ENCODE measurements around the gene TNNI3. TPM values are rescaled to one million over a fixed set of nuclear protein-coding genes. Genes with fewer than 3 reads are reported as not detected.
"Not testable (repeated sequence)": the region's sequence is repeated elsewhere in the genome, so short reads cannot be mapped to it uniquely, and the experiment has no call there.

Gene TNNI3
- total and polyA plus RNA-seq, 10 of the 15 experiments (the other 5 are each of a cell fraction or from before 2014, with no cell fraction given): not detected

DNA sequence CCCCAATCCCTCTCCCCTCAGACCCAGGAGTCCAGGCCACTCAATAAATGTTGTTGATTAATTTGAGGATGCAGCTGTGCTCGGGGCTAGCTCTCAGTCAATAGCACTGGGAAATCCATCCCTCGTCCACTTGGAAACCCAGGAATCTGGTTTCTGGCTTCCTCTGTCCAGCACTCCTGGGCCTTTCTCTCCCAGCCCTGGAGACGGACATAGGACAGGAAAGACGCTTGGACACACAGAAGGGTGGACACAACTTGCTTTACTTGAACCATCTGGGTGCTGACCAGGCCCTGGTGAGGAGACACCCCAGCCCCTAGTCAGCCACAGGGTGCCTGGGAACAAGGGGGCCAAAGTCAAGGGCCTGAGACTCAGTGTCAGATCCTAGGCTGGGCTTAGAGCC lies 891 bp upstream of the TNNI3 start:
- ChIA-PET POLR2A (no interaction called here), CTCF (interaction anchor here (2.8 kb wide), 1 partner anchor 18 kb away, joined by 23 read pairs; no protein-coding TSS in a partner anchor), SMC1A (ENCODE audit: uncharacterized antibody, unreplicated experiment) (no interaction called here), RAD21 (ENCODE audit: unreplicated experiment) (interaction anchor here (1.0 kb wide), 1 partner anchor 17 kb away, joined by 3 read pairs; no protein-coding TSS in a partner anchor)
- TF ChIP-seq PAX8 (IDR thresholded peaks at IDR 0.05) (no peak), POU2F2 (IDR thresholded peaks at IDR 0.05; ENCODE audit: borderline replicate concordance, low read depth, low read length) (no peak), DPF2 (IDR thresholded peaks at IDR 0.05) (no peak), FOXK2 (IDR thresholded peaks at IDR 0.05) (no peak)
- TF ChIP-seq, protein P1, sequence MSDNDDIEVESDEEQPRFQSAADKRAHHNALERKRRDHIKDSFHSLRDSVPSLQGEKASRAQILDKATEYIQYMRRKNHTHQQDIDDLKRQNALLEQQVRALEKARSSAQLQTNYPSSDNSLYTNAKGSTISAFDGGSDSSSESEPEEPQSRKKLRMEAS (IDR thresholded peaks at IDR 0.05; ENCODE audit: low read depth, low read length): no peak
- intact Hi-C loops (cut with micrococcal nuclease; ENCODE audit: unreplicated experiment): no loop called here
- Histone ChIP-seq H3K9me3 (replicated peaks; ENCODE audit: control insufficient read depth, insufficient read depth, low read length) (no peaks in the 10 kb centered on the region; the same call in 2 of the 3 replicates), H3K36me3 (ENCODE audit: control insufficient read depth in 2 of 2, insufficient read depth in 2 of 2, low read length in 1 of 2) (no peaks in the 10 kb centered on the region), H3K4me1 (ENCODE audit: control insufficient read depth, insufficient read depth, low read length) (no peaks in the 10 kb centered on the region), H3K4me2 (ENCODE audit: control insufficient read depth, insufficient read depth) (no peak overlapping the region), H3K4me3 (no peak overlapping the region), H3K79me2 (ENCODE audit: control insufficient read depth, insufficient read depth, low read length) (no peaks in the 10 kb centered on the region), H2AFZ (ENCODE audit: control insufficient read depth, low read depth, low read length) (no peak overlapping the region), H3K27me3 (replicated peaks in 1 of 2; ENCODE audit: control insufficient read depth in 2 of 2, insufficient read depth in 2 of 2, low read length in 1 of 2) (no peaks in the 10 kb centered on the region; a peak in 1 of 4 replicates), H3K9ac (ENCODE audit: control insufficient read depth, insufficient read depth, low read length) (no peak overlapping the region), H4K20me1 (ENCODE audit: control insufficient read depth, insufficient read depth) (no peaks in the 10 kb centered on the region), H3K27ac (ENCODE audit: control insufficient read depth, insufficient read depth) (no peak overlapping the region)
- no peak for FAIRE-seq
- WGBS (ENCODE audit: insufficient coverage, insufficient replicate concordance, low lambda C conversion rate, missing lambda C conversion rate): 18% methylated on average over 4 of the region's 4 CpGs
- in situ Hi-C loops (cut with MboI): no loop called here
- no TSS peak for BruUV-seq (replicated peaks)
- DNase-seq (ENCODE audit: low read depth, low spot score): no peak
- no peak for ATAC-seq

DNA sequence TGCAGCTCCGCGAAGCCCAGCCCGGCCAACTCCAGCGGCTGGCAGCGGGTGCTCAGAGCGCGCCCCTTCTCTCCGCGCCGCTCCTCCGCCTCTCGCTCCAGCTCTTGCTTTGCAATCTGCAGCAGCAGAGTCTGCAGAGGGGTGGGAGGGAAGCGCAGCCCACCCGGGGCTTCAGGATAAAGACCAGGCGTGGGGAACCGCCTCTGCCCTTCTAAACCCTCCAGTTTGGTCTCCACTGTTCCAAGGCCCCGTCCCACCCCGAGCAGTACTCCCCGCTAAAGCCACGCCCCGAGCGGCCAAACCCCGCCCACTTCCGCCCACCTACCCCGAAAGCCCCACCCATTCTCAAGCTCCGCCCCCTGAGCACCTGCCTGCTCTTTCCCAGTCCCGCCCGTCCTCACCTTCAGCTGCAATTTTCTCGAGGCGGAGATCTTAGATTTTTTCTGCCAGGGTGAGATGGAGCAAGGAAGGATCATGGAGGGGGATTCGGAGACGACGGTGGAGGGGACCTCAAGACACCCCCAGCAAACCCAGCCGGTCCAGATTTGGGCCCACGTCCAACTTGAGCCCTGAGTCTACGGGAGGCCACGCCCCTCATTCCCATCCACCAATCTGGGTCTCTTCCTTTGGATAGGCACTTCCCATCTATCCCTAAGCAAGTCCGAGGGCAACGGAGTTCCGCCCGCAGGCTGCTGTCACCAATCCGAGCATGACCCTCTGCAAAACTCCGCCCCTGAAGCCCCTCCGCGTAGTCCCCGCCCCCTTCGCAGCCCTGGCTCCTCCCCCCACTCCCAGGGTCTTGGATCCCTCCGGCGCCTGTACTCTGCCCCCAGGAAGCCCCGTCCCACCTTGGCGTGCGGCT lies 1.1 kb downstream of the TNNI3 start:
- 30% methylated on average over 51 of the region's 52 CpGs for WGBS (ENCODE audit: insufficient coverage, insufficient replicate concordance, low lambda C conversion rate, missing lambda C conversion rate)
- CTCF ChIA-PET: interaction anchor here (1.0 kb wide), 1 partner anchor 10 kb away, joined by 3 read pairs; the partner anchor contains the start of gene DNAAF3
- no peaks in the 10 kb centered on the region; a peak in 1 of 4 replicates for H3K27me3 ChIP-seq (replicated peaks in 1 of 2; ENCODE audit: control insufficient read depth in 2 of 2, insufficient read depth in 2 of 2, low read length in 1 of 2)
- no peak overlapping the region for H3K4me2 ChIP-seq (ENCODE audit: control insufficient read depth, insufficient read depth)
- DNase-seq (ENCODE audit: low read depth, low spot score) (no peak), FAIRE-seq (no peak), ATAC-seq (peak; percentile 42; the same call in 2 of the 3 replicates)
- H3K4me3 ChIP-seq: no peak overlapping the region
- H3K27ac ChIP-seq (ENCODE audit: control insufficient read depth, insufficient read depth): no peak overlapping the region
- in situ Hi-C loops (cut with MboI): no loop called here
- no peaks in the 10 kb centered on the region for H3K79me2 ChIP-seq (ENCODE audit: control insufficient read depth, insufficient read depth, low read length)
- H3K36me3 ChIP-seq (ENCODE audit: control insufficient read depth in 2 of 2, insufficient read depth in 2 of 2, low read length in 1 of 2): no peaks in the 10 kb centered on the region
- no peaks in the 10 kb centered on the region; the same call in 2 of the 3 replicates for H3K9me3 ChIP-seq (replicated peaks; ENCODE audit: control insufficient read depth, insufficient read depth, low read length)
- RAD21 ChIA-PET (ENCODE audit: unreplicated experiment): no interaction called here
- SMC1A ChIA-PET (ENCODE audit: uncharacterized antibody, unreplicated experiment): no interaction called here
- no peak overlapping the region for H2AFZ ChIP-seq (ENCODE audit: control insufficient read depth, low read depth, low read length)
- TF ChIP-seq TAF1 (IDR thresholded peaks at IDR 0.05; ENCODE audit: borderline replicate concordance, low read depth, low read length) (no peak), MEF2A (IDR thresholded peaks at IDR 0.05; ENCODE audit: insufficient read depth, low read depth, low read length) (no peak), LARP7 (IDR thresholded peaks at IDR 0.05) (no peak), EGR1 (IDR thresholded peaks at IDR 0.05; ENCODE audit: borderline replicate concordance in 1 of 2, low read depth in 2 of 2, low read length in 2 of 2) (peak in 1 of 2 experiments; percentile 37; a peak in 1 of 3 replicates)
- intact Hi-C loops (cut with micrococcal nuclease; ENCODE audit: unreplicated experiment): no loop called here
- no peaks in the 10 kb centered on the region for H3K4me1 ChIP-seq (ENCODE audit: control insufficient read depth, insufficient read depth, low read length)
- no TSS peak for BruUV-seq (replicated peaks)
- POLR2A ChIA-PET: no interaction called here
- no peak overlapping the region for H3K9ac ChIP-seq (ENCODE audit: control insufficient read depth, insufficient read depth, low read length)
- no peaks in the 10 kb centered on the region for H4K20me1 ChIP-seq (ENCODE audit: control insufficient read depth, insufficient read depth)

- RAD21 ChIA-PET (ENCODE audit: unreplicated experiment); ATAC-seq; H3K4me3 ChIP-seq; H3K9ac ChIP-seq (ENCODE audit: control insufficient read depth, insufficient read depth, low read length); H3K4me1 ChIP-seq (ENCODE audit: control insufficient read depth, insufficient read depth, low read length); DNase-seq (ENCODE audit: low read depth, low spot score); intact Hi-C loops (cut with micrococcal nuclease; ENCODE audit: unreplicated experiment); POLR2A ChIA-PET; FAIRE-seq; BruUV-seq (replicated peaks); H3K9me3 ChIP-seq (replicated peaks; ENCODE audit: control insufficient read depth, insufficient read depth, low read length); H3K79me2 ChIP-seq (ENCODE audit: control insufficient read depth, insufficient read depth, low read length); H3K27ac ChIP-seq (ENCODE audit: control insufficient read depth, insufficient read depth); H3K27me3 ChIP-seq (replicated peaks in 1 of 2; ENCODE audit: control insufficient read depth in 2 of 2, insufficient read depth in 2 of 2, low read length in 1 of 2); in situ Hi-C loops (cut with MboI); SMC1A ChIA-PET (ENCODE audit: uncharacterized antibody, unreplicated experiment); H4K20me1 ChIP-seq (ENCODE audit: control insufficient read depth, insufficient read depth); H2AFZ ChIP-seq (ENCODE audit: control insufficient read depth, low read depth, low read length); H3K36me3 ChIP-seq (ENCODE audit: control insufficient read depth in 2 of 2, insufficient read depth in 2 of 2, low read length in 1 of 2); H3K4me2 ChIP-seq (ENCODE audit: control insufficient read depth, insufficient read depth): not testable (repeated sequence)
- CTCF ChIA-PET: interaction anchor here (1.0 kb wide), 1 partner anchor 10 kb away, joined by 3 read pairs; the partner anchor contains the start of gene DNAAF3
- WGBS (ENCODE audit: insufficient coverage, insufficient replicate concordance, low lambda C conversion rate, missing lambda C conversion rate): 2% methylated on average over 5 of the region's 5 CpGs
Observed at GRCh38 chr19:55155784-55156183, 1.7 kb downstream of the TNNI3 start.

All from GM12878 (cell line).